ENCODE data around the gene TRPM3. TPM values are rescaled to one million over a fixed set of nuclear protein-coding genes. Genes with fewer than 3 reads are reported as not detected.
A peak's percentile ranks its signal among the peaks of the same experiment; 100 is the strongest.

TRPM3 gene
- total and polyA plus RNA-seq, 10 donors, result 0.02 to 6.7 (median 1.6) TPM

GRCh38 chr9:70601000-70601951 lies 520.1 kb downstream of the TRPM3 start:
- DNase-seq, result peak; percentile 84
- Histone ChIP-seq H3K4me3 (no peak overlapping the region), H3K27me3 (replicated peaks in 1 of 7) (no peaks in the 10 kb centered on the region), H3K9me3 (no peaks in the 10 kb centered on the region), H3K27ac (peak overlapping the region; percentile 0 to 78 (median 70)), H3K4me1 (peaks cover 0 to 18% (median 6%) of the 10 kb centered on the region in 6 donors), H3K36me3 (no peaks in the 10 kb centered on the region)
- TF ChIP-seq POLR2A (IDR thresholded peaks at IDR 0.05) (no peak), CTCF (IDR thresholded peaks at IDR 0.05 in 8 of 11, conservative IDR thresholded peaks at IDR 0.05 in 3 of 11) (no peak), POLR2AphosphoS5 (IDR thresholded peaks at IDR 0.05) (peak; percentile 79 to 86 (median 84))
- WGBS, 5 donors, result 51 to 68% (median 61%) methylated on average over 27 to 31 of the region's 31 CpGs
- intact Hi-C loops (cut with DNase I; ENCODE audit: low total_unique reads), result loop anchor here (5.0 to 10.0 kb wide), 2 partner anchors 264 to 626 kb away; no protein-coding TSS in a partner anchor

GRCh38 chr9:70600506-70600905 lies 520.9 kb downstream of the TRPM3 start:
- intact Hi-C loops (cut with DNase I; ENCODE audit: low total_unique reads), result loop anchor here (5.0 to 10.0 kb wide), 2 partner anchors 263 to 626 kb away; no protein-coding TSS in a partner anchor
- Histone ChIP-seq H3K27me3 (replicated peaks in 1 of 7) (no peaks in the 10 kb centered on the region), H3K4me3 (no peak overlapping the region), H3K4me1 (peaks cover 0 to 18% (median 6%) of the 10 kb centered on the region in 6 donors), H3K9me3 (no peaks in the 10 kb centered on the region), H3K36me3 (no peaks in the 10 kb centered on the region), H3K27ac (peak overlapping the region; percentile 0 to 78 (median 70))
- DNase-seq, result no peak
- 51 to 83% (median 73%) methylated on average over 1 of the region's 1 CpG for WGBS, 5 donors
- no peak for TF ChIP-seq POLR2AphosphoS5 (IDR thresholded peaks at IDR 0.05)
- TF ChIP-seq POLR2A (IDR thresholded peaks at IDR 0.05), result no peak
- no peak for TF ChIP-seq CTCF (IDR thresholded peaks at IDR 0.05 in 8 of 11, conservative IDR thresholded peaks at IDR 0.05 in 3 of 11)

- Histone ChIP-seq H3K4me3 (no peak overlapping the region), H3K4me1 (peaks cover 0 to 16% (median 6%) of the 10 kb centered on the region in 6 donors), H3K36me3 (no peaks in the 10 kb centered on the region), H3K9me3 (no peaks in the 10 kb centered on the region), H3K27me3 (replicated peaks in 1 of 7) (no peaks in the 10 kb centered on the region), H3K27ac (no peak overlapping the region)
- intact Hi-C loops (cut with DNase I; ENCODE audit: low total_unique reads), result loop anchor here (10.0 kb wide), 1 partner anchor 103 kb away; no protein-coding TSS in a partner anchor
- DNase-seq, result no peak
- TF ChIP-seq POLR2A (IDR thresholded peaks at IDR 0.05), result no peak
- TF ChIP-seq POLR2AphosphoS5 (IDR thresholded peaks at IDR 0.05), result no peak
- no peak for TF ChIP-seq CTCF (IDR thresholded peaks at IDR 0.05 in 8 of 11, conservative IDR thresholded peaks at IDR 0.05 in 3 of 11)
Observed at GRCh38 chr9:70597886-70598285, 523.5 kb downstream of the TRPM3 start.

- H3K27me3 ChIP-seq (replicated peaks in 1 of 7), result no peaks in the 10 kb centered on the region
- no peak for DNase-seq
- no peaks in the 10 kb centered on the region for H3K4me1 ChIP-seq
- intact Hi-C loops (cut with DNase I; ENCODE audit: low total_unique reads), result loop anchor here (10.0 kb wide), 1 partner anchor 100 kb away; no protein-coding TSS in a partner anchor
- H3K4me3 ChIP-seq, result no peak overlapping the region
- WGBS, 5 donors, result 84 to 95% (median 85%) methylated on average over 4 of the region's 4 CpGs
- no peaks in the 10 kb centered on the region for H3K9me3 ChIP-seq
- TF ChIP-seq POLR2A (IDR thresholded peaks at IDR 0.05) (no peak), POLR2AphosphoS5 (IDR thresholded peaks at IDR 0.05) (no peak), CTCF (IDR thresholded peaks at IDR 0.05 in 8 of 11, conservative IDR thresholded peaks at IDR 0.05 in 3 of 11) (no peak)
- H3K36me3 ChIP-seq, result no peaks in the 10 kb centered on the region
- no peak overlapping the region for H3K27ac ChIP-seq
Observed at GRCh38 chr9:70595211-70595610, 526.2 kb downstream of the TRPM3 start.

Data from spleen (tissue), 11 donors.